Astrocyte of the cerebellum (primary cell): Measurements from ENCODE around the gene GRIP1.

ENCODE experiments used
- DNase-seq: peaks from one replicate; pipeline ENCODE4 v3.0.0-alpha.2; 2011; ENCODE audit warnings: low read depth
- H3K4me3 ChIP-seq: 2 replicates; pipeline ENCODE4 v1.5.1; 2011; ENCODE audit warnings: mild to moderate bottlenecking, low read depth, low read length, moderate library complexity
- CTCF ChIP-seq: IDR thresholded peaks from 2 replicates; pipeline ENCODE4 v1.5.1; 2012; ENCODE audit warnings: low read length, low read depth, moderate library complexity, mild to moderate bottlenecking; ENCODE audit errors: missing control alignments
- in situ Hi-C: cut with HindIII; loops from 2 replicates; pipeline ENCODE4 v1.10.0; 2017; ENCODE audit warnings: low sequenced_read_pairs

The GRIP1 gene

GRCh38 chr12:66640691-66641460 is 38.0 kb downstream of the GRIP1 start:
- no peak for TF ChIP-seq CTCF
- DNase-seq = no peak
- in situ Hi-C loops = no loop called here
- H3K4me3 ChIP-seq = no peak overlapping the region

GRCh38 chr12:66638666-66639065 is 40.2 kb downstream of the GRIP1 start:
- no peak for TF ChIP-seq CTCF
- H3K4me3 ChIP-seq = no peak overlapping the region
- no peak for DNase-seq
- in situ Hi-C loops = no loop called here

- TF ChIP-seq CTCF = no peak
- DNase-seq = peak; percentile 13
- in situ Hi-C loops = no loop called here
- no peak overlapping the region for H3K4me3 ChIP-seq
These were observed 41.1 kb downstream of the GRIP1 start for GRCh38 chr12:66637699-66638301.

GRCh38 chr12:66636771-66637170 is 42.1 kb downstream of the GRIP1 start:
- no peak for DNase-seq
- no peak overlapping the region for H3K4me3 ChIP-seq
- in situ Hi-C loops = no loop called here
- no peak for TF ChIP-seq CTCF

GRCh38 chr12:66633676-66634075 is 45.2 kb downstream of the GRIP1 start:
- in situ Hi-C loops = no loop called here
- DNase-seq = peak; percentile 22
- no peak overlapping the region for H3K4me3 ChIP-seq
- TF ChIP-seq CTCF = no peak

GRCh38 chr12:66629138-66629870 is 49.6 kb downstream of the GRIP1 start:
- H3K4me3 ChIP-seq = no peak overlapping the region
- no peak for TF ChIP-seq CTCF
- no peak for DNase-seq
- in situ Hi-C loops = no loop called here
